GM19025 (cell line): Measurements from ENCODE around the gene GARIN5B.

Experiments
- ATAC-seq: cut with Tn5 transposase; IDR thresholded peaks from one replicate; pipeline ENCODE4 v1.9.1; 2021; ENCODE audit warnings: mild to moderate bottlenecking, low read depth, moderate library complexity; ENCODE audit not compliant: unreplicated experiment

The GARIN5B gene

DNA sequence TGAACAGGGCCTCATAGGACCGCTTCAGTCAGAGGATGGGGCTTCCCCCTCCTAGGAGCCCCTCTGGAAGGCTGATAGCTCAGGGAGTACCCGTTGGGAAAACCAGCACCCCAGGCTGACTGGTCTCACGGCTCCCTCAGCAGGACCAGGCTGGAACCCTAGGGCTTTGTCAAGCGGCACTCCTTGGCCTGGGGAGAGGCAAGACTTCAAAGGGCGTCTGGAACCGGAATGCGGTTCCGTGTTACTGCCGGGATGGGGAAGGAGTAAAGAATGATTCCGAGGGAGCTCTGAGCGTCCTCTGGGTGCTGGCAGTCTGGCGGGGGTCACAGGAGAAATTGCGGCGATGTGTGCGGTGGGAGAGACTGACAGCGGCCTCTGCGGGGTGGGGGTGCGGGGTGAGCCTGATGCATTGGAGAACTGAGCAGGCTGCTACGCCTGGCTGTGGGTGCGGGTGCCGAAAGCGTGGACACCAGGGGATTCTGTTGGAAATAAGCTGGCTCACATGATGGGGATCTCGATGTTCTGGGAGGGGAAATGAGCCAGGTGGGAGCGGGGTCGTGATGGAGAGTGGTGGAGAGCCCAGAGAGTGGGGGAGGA, 10.4 kb downstream of the GARIN5B start:
- ATAC-seq: no peak

DNA sequence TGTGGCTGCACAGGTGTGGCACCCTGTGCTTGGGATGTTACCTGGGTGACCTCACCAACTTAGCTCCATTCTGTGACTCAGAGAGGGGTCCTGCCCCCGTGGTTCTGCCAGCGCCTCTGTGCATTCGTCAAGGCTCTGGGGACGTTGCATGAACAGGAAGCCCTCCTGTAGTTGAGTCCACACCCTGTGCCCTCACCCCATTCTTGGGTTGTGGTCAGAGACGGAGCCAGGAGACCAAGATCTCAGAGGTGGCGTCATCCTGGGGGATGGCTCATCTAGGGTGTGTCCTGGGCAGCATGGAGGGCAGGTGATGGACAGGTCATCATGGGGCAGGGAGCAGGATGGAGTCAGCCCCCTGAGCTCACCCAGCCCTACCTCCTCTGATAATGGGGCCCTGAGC, 11.0 kb downstream of the GARIN5B start:
- no peak for ATAC-seq

DNA sequence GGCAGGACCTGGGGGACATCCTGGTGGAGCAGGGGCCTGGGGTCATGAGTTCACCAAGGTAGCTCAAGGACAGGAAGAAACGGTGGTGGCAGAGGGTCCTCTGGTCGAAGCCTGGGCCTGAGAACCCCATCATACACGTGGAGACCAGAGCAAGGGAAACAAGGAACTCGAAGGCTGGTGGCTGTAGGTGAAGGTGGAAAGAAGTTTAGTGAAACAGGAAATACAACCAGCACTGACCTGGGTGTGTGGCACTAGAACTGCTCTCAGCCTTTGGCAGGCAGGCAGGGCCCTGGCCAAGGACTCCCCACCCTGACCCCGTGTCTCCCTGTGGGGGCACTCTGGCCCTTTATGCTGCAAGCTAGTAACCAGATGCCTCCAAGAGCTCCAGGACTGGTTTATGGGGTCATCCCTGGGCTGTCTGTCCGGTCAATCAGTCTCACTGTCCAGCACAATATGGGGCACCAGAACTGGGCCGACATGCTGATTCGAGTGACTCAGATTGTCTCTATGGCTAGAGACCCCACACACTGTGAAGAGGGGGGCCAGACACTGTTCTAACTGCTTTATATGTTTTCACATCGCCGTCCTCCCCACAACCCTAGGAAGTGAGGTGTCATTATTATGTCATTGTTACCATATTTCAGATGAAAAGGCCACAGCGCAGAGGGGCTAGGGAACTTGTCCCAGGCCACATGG, 12.3 kb downstream of the GARIN5B start:
- no peak for ATAC-seq

DNA sequence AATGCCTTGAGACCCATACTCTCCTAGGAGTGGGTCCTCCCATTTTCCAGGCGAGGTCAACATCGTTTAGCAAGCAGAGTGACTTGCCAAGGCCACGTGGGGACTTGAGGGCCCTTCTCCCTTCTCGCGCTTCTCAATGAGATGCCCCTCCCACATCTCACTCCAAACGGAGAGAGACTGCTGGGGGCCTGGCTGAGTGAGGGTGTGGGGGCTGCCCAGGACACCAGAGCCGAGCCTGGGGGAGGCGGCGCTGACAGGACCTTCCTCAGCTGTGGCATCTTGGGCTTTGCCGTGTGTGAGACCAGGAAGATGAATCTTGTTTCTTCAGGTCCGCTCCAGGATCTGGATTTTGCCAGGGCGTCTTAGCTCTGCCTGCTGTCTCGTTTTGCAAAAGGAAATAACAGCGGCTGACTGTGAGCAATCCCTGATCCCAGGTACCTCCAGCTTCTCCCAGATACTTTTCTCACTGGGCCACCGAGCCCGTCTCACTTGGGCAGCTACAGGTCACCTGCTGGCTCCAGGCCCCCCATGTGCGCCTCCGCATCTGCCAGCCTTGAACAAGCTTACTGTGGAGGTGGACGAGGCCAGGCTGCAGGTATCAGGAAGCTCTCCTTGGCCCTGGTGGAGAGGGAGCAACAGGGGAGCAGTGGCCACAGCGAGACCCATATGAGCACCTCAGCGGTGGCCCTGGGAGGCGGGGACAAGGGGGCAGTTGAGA, 14.6 kb downstream of the GARIN5B start:
- no peak for ATAC-seq

DNA sequence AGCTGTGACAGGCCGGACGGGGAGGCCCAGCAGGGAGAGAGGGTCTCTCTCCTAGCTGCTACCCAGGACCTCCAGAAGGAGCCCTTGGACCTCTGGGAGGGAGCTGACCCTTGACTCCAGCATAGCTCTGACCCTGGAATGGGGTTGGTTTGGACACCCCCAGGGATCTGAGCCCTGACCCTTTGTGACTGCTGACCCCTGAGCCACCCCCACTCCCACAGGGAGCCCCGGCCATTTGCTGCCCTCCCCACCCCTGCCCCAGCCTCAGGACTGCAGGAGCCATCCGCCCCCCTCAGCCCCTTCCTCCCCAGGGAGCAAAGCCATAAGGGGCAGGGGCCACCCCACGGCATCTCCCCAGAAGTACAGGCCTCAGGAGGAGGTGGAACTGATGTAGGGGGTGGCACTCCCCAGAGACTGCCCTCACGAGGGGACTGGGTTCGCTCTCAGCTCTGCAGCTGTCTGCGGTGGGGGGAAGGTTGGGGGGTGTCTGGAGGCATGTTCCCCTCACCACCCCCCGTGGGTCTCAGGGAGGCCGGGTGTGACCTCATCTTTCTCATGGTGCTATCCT, 15.5 kb downstream of the GARIN5B start:
- no peak for ATAC-seq

DNA sequence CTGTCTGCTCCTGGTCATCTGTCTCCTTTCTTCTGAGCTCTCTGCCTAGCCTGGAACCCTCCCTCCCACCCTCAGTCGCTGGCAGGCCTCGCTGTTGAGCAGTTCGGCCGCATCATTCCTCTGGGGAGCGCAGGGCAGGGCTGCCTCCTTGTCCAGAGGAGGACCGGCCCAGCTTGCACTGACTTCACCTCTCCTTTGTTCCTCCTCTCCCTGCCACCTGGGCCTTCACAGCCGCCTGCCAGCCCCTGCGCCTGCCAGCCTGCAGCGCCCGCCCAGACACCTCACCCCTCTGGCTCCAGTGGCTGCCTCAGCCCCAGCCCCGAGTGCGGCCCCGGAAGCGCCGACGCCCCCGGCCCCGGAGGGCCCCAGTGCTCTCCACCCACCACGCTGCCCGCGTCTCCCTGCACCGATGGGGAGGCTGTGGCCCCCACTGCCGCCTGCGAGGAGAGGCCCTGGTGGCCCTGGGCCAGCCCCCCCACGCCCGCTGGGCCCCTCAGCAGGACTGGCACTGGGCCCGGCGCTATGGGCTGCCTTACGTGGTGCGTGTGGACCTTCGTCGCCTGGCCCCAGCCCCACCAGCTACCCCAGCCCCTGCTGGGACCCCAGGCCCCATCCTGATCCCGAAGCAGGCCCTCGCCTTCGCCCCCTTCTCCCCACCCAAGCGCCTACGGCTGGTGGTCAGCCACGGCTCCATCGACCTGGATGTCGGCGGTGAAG, 16.2 kb downstream of the GARIN5B start:
- no peak for ATAC-seq

DNA sequence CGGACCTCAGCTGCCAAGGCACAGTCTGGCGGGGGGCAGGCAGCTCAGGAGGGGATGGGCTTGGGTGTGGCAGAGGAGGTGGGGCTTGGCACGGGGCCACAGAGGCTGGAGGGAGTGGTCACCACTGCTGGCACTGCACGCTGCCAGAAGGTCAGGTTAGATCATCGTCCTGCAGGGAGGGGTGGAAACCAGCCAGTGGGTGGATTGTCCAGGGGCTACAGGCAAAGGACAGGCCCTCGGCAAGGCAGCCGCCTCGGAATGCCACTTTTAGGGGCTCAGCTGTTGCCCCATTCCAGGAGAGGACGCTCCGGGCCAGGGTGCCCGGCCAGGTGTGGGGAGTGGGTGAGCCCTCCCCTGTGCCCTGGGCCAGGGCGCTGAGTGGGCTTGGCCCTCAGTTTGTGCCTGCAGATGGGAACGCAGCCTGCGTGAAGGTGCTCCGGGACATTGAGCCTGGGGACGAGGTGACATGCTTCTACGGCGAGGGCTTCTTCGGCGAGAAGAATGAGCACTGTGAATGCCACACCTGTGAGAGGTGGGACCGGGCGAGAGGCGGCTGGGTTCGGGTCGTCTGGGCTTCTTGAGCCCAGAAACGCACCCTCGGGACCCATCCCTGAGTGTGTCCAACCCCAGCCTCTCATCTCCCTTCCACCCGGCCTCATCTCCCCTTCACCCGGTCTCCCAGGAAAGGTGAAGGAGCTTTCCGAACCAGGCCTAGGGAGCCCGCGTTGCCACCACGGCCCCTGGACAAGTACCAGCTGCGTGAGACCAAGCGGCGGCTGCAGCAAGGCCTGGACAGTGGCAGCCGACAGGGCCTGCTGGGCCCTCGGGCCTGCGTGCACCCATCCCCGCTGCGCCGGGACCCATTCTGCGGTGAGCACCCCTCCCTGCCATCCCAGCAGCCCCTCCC, 17.0 kb downstream of the GARIN5B start:
- no peak for ATAC-seq

DNA sequence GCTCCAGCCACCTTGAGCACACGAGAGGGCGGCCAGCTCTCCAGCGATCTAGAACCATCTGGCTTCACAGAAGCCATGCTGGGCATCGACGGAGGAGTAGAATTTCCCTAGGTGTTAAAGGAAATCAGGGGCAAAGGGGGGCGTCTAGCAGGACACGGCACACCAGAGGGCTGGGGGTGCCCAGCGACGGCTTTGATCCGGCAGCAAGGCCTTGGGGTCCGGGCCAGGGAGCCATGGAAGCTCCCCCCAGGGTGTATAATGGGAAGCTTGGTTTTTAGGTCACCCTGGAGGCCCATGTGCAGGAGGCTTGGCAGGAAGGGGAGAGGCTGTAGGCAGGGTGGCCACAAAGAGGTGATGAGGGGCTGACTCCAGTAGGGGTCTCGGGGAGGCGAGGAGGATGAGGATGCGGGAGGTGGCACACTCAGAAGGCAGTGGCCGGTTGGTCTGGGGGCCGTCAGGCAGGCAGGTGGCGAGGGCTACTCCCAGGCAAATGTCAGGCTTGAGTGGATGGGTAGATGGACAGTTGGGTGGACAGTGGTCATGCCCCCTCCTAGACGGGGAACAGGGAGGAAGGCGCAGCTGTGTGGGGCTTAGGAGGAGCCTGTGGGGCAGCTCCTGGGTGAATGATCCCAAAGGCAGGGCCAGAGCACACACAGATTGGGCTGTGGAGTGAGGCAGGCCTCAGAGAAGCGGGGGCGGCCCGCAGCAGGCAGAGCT, 17.8 kb downstream of the GARIN5B start:
- no peak for ATAC-seq

DNA sequence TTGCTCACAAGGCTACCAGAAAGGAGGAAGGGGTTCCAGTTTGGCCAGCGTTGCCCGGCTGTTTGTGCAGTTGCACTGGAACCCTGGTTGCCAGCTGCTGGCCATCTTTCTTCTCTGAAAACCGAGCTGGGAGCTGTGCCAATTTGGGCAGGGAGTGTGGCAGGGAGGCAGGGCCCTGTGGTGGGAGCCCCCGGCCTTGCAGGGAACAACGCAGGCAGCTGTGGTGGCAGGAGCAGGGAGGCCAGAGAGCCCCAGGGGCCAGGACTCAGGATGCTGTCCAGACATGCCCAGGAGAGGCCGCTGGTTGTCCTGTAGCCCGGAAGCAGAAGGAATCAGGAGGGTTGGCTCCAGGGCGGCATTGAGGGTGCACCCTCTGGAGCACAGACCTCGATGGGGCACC, 18.6 kb downstream of the GARIN5B start:
- ATAC-seq: no peak

DNA sequence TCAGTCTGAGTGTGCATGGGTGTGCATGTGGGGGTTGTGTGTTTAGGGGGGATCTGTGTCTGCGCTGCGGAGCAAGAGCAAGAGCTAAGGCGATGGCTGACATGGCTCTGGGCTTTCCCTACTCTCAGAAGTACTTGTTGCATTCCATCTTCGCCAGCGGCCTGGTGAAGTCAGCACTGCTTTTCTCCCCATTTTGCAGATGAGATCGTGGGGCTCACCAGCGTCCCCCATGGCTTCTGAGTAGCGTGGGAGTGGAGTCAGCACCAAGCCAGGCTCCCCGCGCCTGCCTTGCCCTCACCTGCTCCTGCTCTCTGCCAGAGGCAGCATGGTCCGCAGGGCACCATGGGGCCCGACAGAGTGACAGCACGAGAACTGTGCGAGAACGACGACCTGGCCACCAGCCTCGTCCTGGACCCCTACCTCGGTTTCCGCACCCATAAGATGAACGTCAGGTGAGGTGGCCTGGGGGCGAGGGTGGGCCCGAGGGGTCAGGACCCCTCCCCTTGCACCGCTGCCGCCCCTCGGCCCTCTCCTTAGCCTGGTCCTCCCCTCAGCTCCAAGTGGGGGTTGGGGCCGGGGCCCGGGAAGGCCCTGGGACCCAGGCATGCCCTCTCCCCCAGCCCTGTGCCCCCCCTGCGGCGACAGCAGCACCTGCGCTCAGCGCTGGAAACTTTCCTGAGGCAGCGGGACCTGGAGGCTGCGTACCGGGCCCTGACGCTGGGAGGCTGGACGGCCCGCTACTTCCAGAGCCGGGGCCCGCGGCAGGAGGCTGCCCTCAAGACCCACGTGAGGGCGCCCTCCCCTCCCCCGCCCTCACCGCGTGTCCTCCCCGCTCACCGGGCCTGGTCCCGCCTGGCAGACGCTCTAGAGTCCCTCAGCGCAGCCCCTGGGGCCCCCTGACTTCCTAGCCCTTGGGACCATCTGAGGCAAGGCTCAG, 21.2 kb downstream of the GARIN5B start:
- ATAC-seq: no peak

DNA sequence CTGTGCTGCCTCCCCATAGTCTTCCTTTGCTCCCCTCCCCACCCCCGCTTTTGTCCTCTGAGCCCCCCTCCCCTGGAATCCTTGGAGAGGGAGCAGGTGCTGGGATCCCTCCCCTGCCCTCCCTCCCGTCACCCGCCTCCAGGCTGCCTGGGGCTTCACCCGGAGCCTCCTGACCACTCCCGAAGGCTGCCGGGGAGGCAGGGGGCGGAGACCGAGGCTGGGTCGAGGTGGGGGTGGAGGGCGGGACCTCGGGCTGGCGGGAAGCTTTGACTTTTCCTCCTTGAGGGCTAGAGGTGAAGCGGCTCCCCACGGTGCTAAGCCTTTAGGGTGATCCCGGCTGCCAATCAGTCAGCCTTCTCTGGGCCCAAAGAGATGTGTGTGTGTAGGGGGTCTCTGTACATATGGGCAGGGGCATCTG, 21.9 kb downstream of the GARIN5B start:
- no peak for ATAC-seq

DNA sequence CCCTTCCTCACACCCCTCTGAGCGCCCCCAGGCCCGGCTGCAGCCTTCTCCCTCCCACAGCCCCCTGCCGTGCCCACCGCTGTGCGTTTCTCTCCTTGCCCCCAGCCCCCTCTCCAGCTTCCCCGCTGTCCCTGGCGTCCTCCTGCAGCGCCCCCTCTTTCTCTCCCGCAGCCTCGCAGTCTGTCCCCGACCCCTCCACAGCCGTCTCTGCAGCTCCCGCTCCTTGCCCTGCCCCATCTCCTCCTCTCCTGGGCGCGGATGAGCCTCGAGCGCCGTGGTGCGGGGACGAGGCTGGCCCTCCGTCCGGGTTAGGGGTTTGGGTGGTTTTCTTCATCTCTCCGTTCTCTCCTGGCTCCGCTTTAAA, 22.3 kb downstream of the GARIN5B start:
- ATAC-seq: no peak

DNA sequence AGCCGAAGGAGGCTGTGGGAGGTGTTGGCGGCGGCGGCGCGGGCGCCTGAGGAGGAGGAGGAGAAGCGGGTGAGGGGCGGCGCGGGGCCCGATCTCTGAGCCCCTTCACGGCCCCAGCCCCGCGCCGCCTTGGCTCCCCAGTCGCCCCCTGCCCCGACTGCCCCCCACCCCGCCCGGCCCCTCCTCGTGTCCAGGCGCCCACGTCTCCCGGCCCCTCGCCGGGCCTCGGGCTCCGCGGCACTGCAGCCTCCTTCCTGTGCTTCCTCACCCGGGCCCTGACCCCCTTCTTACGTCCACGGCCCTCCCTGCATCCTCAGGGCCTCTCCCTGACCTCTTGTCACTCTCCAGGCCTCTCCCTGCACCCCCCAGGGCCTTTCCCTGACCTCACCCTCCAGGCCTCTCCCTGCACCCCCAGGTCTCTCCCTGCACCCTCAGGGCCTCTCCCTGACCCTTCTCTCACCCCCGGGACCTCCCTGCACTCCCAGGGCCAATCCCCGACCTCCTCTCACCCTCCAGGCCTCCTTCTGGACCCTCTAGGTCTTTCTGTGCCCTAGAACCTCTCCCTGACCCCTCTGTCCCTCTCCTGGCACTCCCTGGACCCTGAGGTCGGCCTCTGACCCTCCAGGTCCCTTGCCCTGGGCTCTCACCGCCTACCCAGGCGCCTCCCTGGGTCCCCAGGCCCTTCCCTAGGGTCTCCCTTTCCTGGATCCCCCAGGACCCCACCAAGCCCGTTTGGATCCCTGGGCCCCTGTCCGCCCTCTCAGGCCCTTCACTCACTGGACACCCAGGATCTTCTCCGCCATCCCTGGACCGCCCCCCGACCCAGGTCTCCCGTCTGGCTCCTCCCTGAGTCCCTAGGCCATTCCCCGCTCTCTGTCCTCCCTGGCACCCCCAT, 22.9 kb downstream of the GARIN5B start:
- ATAC-seq: no peak

DNA sequence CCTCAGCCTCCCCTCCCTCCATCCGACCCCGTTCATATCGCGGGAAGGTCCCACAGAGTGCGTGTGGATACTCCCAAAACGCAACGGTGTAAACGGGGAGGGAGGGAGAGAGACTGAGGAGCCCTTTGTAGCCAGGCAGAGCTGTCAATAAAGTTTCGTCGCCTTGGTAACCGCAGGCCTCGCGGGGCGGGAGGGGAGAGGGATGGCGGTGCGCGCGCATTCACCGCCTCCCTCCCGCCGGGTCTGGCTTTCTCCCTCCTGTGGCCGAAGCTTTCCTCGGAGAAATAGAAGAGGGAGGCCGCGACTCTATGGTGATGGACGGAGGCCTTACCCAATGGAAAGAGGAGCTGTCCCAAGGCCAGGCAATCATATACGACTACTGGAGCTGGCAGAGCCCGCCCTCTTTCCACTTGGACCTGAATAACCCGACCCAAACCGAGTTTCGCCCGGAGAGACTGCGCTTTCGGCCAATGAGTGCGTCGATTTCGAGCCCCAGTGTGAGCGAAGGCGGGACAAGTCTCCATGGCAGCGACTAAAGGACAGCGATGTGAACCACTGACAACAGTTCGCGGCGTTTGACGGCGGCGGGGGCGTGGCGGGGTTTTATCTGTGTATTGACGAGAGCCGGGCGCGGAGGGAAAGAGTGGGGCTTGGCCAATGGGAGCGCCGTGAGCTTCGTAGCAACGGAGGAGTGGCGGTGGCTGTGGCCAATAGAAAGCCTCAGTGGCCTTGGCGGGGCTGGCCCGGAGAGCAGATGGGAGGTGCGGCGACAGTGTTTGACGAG, 23.8 kb downstream of the GARIN5B start, which contains the start of gene KMT5C:
Gene KMT5C, plus strand, starts transcription at position 772 of the 784 bp plus-strand sequence. CDS start 2,061 bp downstream, outside the sequence.
- peak; percentile 82 for ATAC-seq

DNA sequence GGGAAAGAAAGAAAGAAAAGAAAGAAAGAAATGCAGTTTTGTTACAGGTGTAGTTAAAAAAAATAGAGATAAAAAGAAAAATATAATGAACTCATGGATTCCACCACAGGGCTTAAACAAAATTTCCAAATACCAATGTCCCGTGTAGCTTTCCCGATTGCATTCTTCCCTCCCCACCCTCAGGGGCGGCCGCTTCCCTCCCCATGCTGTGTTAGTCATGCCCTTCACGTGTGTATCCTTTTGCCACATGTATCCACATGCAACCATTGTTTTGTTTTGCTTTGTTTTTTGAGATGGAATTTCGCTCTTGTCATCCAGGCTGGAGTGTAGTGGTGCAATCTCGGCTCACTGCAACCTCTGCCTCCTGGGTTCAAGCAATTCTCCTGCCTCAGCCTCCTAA, 27.0 kb downstream of the GARIN5B start:
- no peak for ATAC-seq

DNA sequence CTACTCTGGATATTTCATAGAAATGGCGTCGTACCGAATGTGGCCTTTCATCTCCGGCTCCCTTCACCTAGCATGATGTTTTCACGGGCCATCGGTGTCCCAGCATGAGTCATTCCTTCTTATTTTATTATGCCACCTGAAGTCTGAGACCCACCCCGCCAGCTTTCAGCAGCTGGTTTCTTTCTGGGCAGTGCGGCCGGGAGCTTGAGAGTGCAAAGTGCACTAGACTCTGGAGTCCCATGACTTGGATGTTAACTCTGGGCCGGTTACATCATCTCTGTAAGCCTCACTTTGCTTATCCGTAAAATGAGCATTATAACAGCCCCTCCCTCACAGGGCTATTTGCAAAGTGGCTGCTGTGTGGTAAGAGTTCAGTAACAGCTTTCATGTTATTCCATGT, 29.2 kb downstream of the GARIN5B start:
- no peak for ATAC-seq
